Activated T-helper 1 cell treated with Interleukin-2 at 50 U/mL for 16 hours (primary cell): ENCODE results near the gene SEPTIN3.

Source experiments
- DNase-seq: peaks from one replicate; pipeline ENCODE4 v3.0.0-alpha.2; 2020; ENCODE audit warnings: low read depth

The SEPTIN3 gene

GRCh38 chr22:41976961-41977566 is 7.8 kb downstream of the SEPTIN3 start:
- no peak for DNase-seq

- no peak for DNase-seq
These were observed 9.5 kb downstream of the SEPTIN3 start for GRCh38 chr22:41978732-41979131.

GRCh38 chr22:41979423-41980250 is 10.4 kb downstream of the SEPTIN3 start:
- no peak for DNase-seq

- DNase-seq, result no peak
These were observed 13.6 kb downstream of the SEPTIN3 start for GRCh38 chr22:41982865-41983264.

DNA sequence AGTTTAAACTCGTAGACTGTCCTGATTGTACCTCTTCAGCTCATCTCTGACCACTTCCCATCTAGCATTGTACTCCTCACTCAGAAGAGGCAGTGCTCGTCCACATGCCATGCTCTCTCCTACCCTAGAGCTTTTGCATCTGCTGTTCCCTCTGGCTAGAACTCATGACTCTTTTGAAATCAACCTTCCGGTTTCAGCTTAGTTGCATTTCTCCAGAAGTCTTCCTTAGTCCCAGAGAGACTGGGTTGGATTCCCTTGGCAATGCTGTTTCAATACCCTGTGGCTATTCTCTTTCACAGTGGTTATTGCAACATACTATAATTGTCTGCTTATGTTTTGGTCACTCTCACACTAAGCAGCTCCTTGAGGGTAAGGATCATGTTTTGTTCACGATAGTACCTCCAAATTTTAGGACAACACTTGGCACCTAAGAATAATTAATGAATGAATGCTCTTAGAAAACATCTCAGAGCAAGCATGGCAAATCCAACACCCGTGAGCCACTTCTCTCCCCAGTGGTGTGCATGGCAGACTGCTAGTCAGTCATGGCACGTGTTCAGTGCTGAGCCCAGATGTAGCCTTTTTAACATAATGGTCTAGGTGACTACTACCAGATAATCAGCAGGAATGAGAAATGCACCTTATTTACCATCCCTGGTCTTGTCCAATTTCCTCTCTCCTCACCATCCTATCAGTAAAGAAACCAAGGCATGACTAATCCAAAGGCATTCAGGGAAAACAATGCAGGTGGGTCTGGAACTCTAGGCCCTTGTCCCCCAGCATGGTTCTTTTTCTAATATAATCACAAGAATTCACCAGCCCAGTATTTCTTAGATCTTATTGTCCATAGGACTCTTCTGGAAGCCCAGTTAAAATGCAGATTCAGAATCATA is 14.5 kb downstream of the SEPTIN3 start:
- DNase-seq, result no peak

DNA sequence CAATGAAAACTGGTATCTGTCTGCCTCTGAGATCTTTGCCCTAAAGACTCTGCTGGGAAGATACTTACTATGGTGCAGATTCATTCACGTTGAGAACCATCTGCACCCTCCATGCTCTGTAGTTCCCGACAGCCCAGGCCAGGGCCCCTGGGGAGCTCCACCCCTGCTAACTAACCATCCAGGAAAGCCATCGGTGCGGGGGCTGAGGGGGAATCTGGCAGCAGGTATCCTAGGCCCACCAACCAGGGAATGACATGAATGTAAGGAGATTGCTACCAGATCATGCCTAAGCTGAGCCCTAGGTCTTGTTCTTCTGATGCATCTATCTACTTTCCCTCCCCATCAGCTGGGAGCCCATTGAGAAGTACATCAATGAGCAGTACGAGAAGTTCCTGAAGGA is 18.0 kb downstream of the SEPTIN3 start:
- DNase-seq, result no peak

GRCh38 chr22:41989246-41989645 is 20.0 kb downstream of the SEPTIN3 start:
- DNase-seq, result no peak

GRCh38 chr22:41991111-41991510 is 21.9 kb downstream of the SEPTIN3 start:
- no peak for DNase-seq

DNA sequence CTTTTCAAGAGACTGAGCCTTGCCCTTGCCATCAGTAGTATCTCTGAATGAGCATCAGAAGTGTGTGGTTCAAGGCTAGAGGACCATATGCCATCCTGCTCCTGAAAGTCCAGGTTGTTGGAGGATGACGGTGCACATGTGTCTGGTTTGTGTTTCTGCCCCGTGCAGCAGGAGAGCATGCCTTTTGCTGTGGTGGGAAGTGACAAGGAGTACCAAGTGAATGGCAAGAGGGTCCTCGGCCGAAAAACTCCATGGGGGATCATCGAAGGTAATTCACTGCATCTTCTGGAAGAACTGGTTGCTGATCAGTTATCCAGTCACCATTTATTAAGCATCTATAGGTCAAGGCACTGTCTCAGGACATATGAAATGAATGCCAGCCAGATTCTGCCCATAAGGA is 23.3 kb downstream of the SEPTIN3 start:
- no peak for DNase-seq

DNA sequence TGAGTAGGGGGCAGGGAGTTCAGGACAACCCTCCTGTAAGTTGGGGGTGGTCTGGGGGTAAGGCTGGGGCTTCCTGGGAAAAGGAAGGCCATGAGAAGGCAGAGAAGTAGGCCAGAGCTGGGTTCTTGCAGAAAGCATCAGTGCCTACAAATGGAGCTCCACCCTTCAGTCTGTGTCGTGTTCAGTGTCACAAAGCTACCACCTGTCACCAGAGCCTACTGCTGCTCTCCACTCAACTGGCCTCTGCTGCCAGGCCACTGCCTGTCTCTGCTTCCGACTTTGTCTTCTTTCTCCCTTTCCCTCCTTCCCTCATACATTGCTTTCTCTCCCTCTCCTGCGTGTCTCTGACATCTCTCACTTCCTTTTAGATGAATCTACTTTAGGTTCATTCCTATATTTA is 26.0 kb downstream of the SEPTIN3 start:
- DNase-seq, result no peak

- DNase-seq, result no peak
These were observed 27.6 kb downstream of the SEPTIN3 start for GRCh38 chr22:41996826-41997225.

DNA sequence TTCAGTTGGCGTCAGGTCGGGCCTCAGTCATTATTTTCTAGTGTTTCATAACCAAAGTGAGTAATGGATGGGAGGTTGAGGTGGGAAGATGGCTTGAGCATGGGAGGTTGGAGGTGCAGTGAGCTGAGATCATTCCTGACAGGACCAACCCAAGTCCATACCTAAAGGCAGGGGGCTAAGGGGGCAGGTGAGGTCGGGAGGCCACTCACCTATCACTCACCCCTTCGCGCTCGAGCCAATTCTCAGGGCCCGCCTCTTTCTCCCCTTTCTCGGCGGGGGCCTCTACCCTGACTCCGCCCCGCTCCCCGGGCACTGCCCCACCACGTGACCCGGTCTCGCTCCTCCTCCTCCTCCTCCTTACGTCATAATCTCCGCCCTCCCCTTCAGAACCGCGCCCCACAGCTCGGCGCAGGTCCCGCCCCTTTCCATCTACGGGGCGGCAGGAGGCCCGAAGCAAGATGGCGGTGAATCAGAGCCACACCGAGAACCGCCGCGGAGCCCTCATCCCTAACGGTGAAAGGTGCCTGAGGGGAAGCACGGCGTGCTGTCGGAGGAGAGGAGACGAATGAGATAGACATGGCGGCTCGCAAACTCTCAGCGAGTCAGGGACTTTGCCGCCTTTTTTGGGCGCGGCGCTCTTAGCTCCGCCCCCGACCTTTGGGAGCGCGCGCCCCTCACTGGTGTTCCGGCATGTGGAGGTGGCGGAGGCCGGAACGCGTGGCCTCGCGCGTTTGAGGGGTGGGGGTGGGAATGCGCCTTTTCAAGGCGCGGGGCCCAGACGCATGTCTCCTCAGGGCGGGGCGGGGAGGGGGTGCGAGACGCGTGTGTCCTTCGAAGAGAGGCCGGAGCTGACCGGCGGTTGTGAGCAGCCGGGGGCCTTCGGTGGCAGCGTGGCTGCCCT is 29.4 kb downstream of the SEPTIN3 start, which contains the start of gene WBP2NL:
TSS of gene WBP2NL (plus strand) at position 428 of the 901 bp plus-strand sequence. CDS start at position 459, 31 bp downstream.
- peak; percentile 81 for DNase-seq

GRCh38 chr22:42000466-42000865 is 31.2 kb downstream of the SEPTIN3 start:
- DNase-seq, result no peak

GRCh38 chr22:42001121-42001520 is 31.9 kb downstream of the SEPTIN3 start:
- DNase-seq, result no peak

DNA sequence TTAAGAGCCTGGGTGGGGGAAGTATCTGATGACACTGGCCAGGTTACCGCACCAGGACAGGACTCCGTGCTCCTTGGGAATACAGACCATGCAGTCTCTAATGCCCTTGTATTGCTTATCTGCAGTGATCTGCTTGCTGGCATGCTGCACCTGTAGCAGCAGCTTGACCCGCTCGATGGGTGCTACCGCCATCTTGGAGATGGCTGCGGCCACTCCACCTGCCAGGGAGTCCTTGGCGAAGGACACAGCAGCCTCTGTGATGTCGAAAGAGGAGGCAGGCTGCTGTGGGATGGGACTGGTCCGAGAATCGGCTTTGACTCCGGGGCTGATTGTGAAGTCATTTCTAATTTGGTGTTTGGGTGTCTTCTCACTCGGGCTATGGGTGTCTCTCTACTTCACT is 32.5 kb downstream of the SEPTIN3 start:
- no peak for DNase-seq

DNA sequence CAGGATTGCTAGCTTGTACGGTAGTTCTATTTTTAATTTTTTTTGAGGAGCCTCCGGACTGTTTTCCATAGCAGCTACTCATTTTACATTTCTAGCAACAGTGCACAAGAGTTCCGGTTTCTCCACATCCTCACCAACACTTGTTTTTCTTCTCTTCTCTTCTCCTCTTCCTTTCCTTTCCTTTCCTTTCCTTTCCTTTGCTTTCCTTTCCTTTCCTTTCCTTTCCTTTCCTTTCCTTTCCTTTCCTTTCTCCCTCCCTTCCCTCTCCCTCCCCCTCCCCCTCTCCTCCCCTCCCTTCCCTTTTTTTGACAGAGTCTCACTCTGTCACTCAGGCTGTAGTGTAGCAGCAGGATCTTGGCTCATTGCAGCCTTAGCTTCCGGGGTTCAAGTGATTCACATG is 38.7 kb downstream of the SEPTIN3 start:
- DNase-seq, result no peak

- DNase-seq, result no peak
These were observed 41.5 kb downstream of the SEPTIN3 start for GRCh38 chr22:42010778-42011177.

GRCh38 chr22:42013385-42013784 is 44.1 kb downstream of the SEPTIN3 start:
- DNase-seq, result no peak

DNA sequence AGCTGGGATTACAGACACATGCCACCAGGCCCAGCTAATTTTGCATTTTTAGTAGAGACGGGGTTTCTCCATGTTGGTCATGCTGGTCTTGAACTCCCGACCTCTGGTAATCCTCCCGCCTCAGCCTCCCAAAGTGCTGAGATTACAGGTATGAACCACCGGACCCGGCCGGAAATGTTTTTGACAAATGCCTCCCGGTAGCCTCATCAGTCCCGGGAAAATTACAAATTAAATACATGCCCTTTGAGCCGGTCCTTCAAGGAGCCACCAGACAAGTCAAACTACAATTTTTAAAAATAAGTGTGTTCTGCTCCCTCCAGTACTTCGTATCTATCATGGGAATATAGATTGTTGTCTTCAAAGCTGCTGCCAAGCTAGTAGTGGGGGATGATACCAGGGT is 46.9 kb downstream of the SEPTIN3 start:
- no peak for DNase-seq

GRCh38 chr22:42018224-42018623 is 49.0 kb downstream of the SEPTIN3 start:
- no peak for DNase-seq
